Mammary epithelial cell (primary cell): ENCODE results near the gene ADAMTSL2.

Experiments used
- CTCF ChIP-seq, 2 donors: IDR thresholded peaks in 1 of 2; conservative IDR thresholded peaks in 1 of 2; 2 replicates each; pipeline ENCODE4 v1.5.1; 2011 to 2012; ENCODE audit warnings: inconsistent platforms in 2 of 2, low read length in 2 of 2, mild to moderate bottlenecking in 2 of 2, control low read depth in 1 of 2, low read depth in 1 of 2; ENCODE audit not compliant: insufficient read depth in 1 of 2; ENCODE audit errors: extremely low read depth in 1 of 2
- EZH2 ChIP-seq: IDR thresholded peaks from 2 replicates; pipeline ENCODE4 v1.6.1; 2012; ENCODE audit warnings: low read length, inconsistent platforms, borderline replicate concordance

- no peak for TF ChIP-seq CTCF (conservative IDR thresholded peaks at IDR 0.05 in 1 of 2, IDR thresholded peaks at IDR 0.05 in 1 of 2; ENCODE audit: extremely low read depth in 1 of 2, insufficient read depth in 1 of 2, low read depth in 1 of 2, low read length in 2 of 2)
- TF ChIP-seq EZH2 = no peak
Measured at GRCh38 chr9:133499132-133499891, 35.2 kb upstream of the ADAMTSL2 start.
